Prostate gland (tissue), 2 donors: ENCODE measurements around the gene EIF4H. TPM values are rescaled to one million over a fixed set of nuclear protein-coding genes. Genes with fewer than 3 reads are reported as not detected.

Source experiments
- DNase-seq: peaks from one replicate; pipeline ENCODE4 v3.0.0-alpha.2; 2019; ENCODE audit warnings: low spot score
- H3K27ac ChIP-seq, 2 donors: fragments of 200-600 bp; sonication (generic); 2 replicates each; pipeline ENCODE4 v1.5.1; 2017 to 2019
- H3K27me3 ChIP-seq: fragments of 200-600 bp; sonication (generic); replicated peaks from 2 replicates; pipeline ENCODE4 v1.5.1; 2019; ENCODE audit not compliant: insufficient read depth
- H3K36me3 ChIP-seq, 2 donors: fragments of 200-600 bp; sonication (generic); 1 replicate in 1 of 2; 2 replicates in 1 of 2; pipeline versions ENCODE4 v1.5.1 to v1.8.1; 2017 to 2019
- H3K4me1 ChIP-seq: fragments of 200-600 bp; sonication (generic); replicated peaks from 2 replicates; pipeline ENCODE4 v1.5.1; 2019
- H3K4me3 ChIP-seq, 2 donors: fragments of 200-600 bp; sonication (generic); 2 replicates each; pipeline ENCODE4 v1.5.1; 2017 to 2019
- H3K9me3 ChIP-seq: fragments of 200-600 bp; sonication (generic); 2 replicates; pipeline ENCODE4 v1.5.1; 2017
- CTCF ChIP-seq, 4 experiments: fragments of 200-600 bp in 2 of 4; fragments of 450-650 bp in 2 of 4; sonication (generic) in 2 of 4; IDR thresholded peaks; 1 replicate in 3 of 4; 2 replicates in 1 of 4; pipeline ENCODE4 v1.5.1; 2016 to 2019; ENCODE audit warnings: antibody characterized with exemption in 4 of 4, mild to moderate bottlenecking in 2 of 4, moderate library complexity in 2 of 4
- POLR2A ChIP-seq: fragments of 450-650 bp; IDR thresholded peaks from one replicate; pipeline ENCODE4 v1.6.1; 2016; ENCODE audit warnings: antibody characterized with exemption, mild to moderate bottlenecking
- POLR2AphosphoS5 ChIP-seq: sonication (generic); formaldehyde crosslinking; IDR thresholded peaks from one replicate; pipeline ENCODE4 v1.6.1; 2017; ENCODE audit warnings: antibody characterized with exemption
- WGBS: methylation state at CpG from one replicate; pipeline ENCODE4 v1.1.5; 2018; 5-methylcytosine and 5-hydroxymethylcytosine counted together
- intact Hi-C: fragments of 100-400 bp; cut with DNase I; formaldehyde crosslinking; loops from one replicate; pipeline ENCODE4 v1.14.2; 2022
- total RNA-seq, 2 donors: library from RNA; depleted of rRNA; stranded (reverse); fragments of >200 nt; gene quantifications; one replicate each; pipeline ENCODE4 v1.1.0, GENCODE V29; 2016

The EIF4H gene
- total RNA-seq, 2 donors from 2014 or later, result 199 to 252 TPM

- H3K27me3 ChIP-seq, result no peaks in the 10 kb centered on the region
- no peak overlapping the region for H3K4me3 ChIP-seq
- intact Hi-C loops, result no loop called here
- no peaks in the 10 kb centered on the region for H3K9me3 ChIP-seq
- WGBS, result 69% methylated on average over 15 of the region's 15 CpGs
- DNase-seq, result no peak
- no peaks in the 10 kb centered on the region for H3K36me3 ChIP-seq
- no peak overlapping the region for H3K27ac ChIP-seq
- no peak for TF ChIP-seq POLR2AphosphoS5
- no peak for TF ChIP-seq POLR2A
- TF ChIP-seq CTCF (IDR thresholded peaks at IDR 0.05), result no peak
- H3K4me1 ChIP-seq, result no peaks in the 10 kb centered on the region
Observed at GRCh38 chr7:74215921-74216320, 41.8 kb downstream of the EIF4H start.

- Histone ChIP-seq H3K36me3 (no peaks in the 10 kb centered on the region), H3K27me3 (no peaks in the 10 kb centered on the region), H3K27ac (no peak overlapping the region), H3K4me1 (no peaks in the 10 kb centered on the region), H3K4me3 (no peak overlapping the region), H3K9me3 (no peaks in the 10 kb centered on the region)
- no peak for DNase-seq
- intact Hi-C loops, result no loop called here
- WGBS, result 61% methylated on average over 8 of the region's 8 CpGs
- no peak for TF ChIP-seq POLR2AphosphoS5
- TF ChIP-seq POLR2A, result no peak
- no peak for TF ChIP-seq CTCF (IDR thresholded peaks at IDR 0.05)
Observed at GRCh38 chr7:74216361-74216761, 42.2 kb downstream of the EIF4H start.

GRCh38 chr7:74217455-74218342 lies 43.5 kb downstream of the EIF4H start:
- intact Hi-C loops, result no loop called here
- no peak overlapping the region for H3K4me3 ChIP-seq
- TF ChIP-seq POLR2A (no peak), POLR2AphosphoS5 (no peak), CTCF (IDR thresholded peaks at IDR 0.05) (no peak)
- no peaks in the 10 kb centered on the region for H3K36me3 ChIP-seq
- WGBS, result 67% methylated on average over 20 of the region's 20 CpGs
- no peak overlapping the region for H3K27ac ChIP-seq
- H3K9me3 ChIP-seq, result no peaks in the 10 kb centered on the region
- no peaks in the 10 kb centered on the region for H3K4me1 ChIP-seq
- no peak for DNase-seq
- no peaks in the 10 kb centered on the region for H3K27me3 ChIP-seq

DNA sequence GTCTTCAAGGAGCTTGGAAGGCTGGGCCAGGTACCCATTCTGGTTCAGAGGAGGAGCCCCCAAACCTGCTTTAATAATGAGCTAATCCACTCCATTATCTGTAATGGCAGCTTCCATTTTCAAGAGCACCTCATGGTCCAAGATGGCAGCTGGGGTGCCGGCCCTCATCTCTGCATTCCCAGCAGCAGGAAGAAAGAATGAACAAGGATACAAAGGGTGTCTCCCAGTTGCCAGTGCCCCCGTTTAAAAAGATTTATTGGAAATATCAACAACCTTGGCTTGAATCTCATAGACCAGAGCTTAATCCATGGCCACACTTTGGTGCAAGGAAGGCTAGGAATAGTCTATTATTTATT lies 44.2 kb downstream of the EIF4H start:
- Histone ChIP-seq H3K9me3 (no peaks in the 10 kb centered on the region), H3K27ac (no peak overlapping the region), H3K27me3 (no peaks in the 10 kb centered on the region), H3K4me1 (no peaks in the 10 kb centered on the region), H3K36me3 (no peaks in the 10 kb centered on the region), H3K4me3 (no peak overlapping the region)
- no peak for DNase-seq
- intact Hi-C loops, result no loop called here
- TF ChIP-seq POLR2AphosphoS5, result no peak
- TF ChIP-seq POLR2A, result no peak
- no peak for TF ChIP-seq CTCF (IDR thresholded peaks at IDR 0.05)
- WGBS, result 74% methylated on average over 2 of the region's 2 CpGs

GRCh38 chr7:74219416-74219815 lies 45.3 kb downstream of the EIF4H start:
- Histone ChIP-seq H3K4me3 (no peak overlapping the region), H3K27ac (no peak overlapping the region), H3K36me3 (no peaks in the 10 kb centered on the region), H3K4me1 (no peaks in the 10 kb centered on the region), H3K9me3 (no peaks in the 10 kb centered on the region), H3K27me3 (no peaks in the 10 kb centered on the region)
- WGBS, result 89% methylated on average over 11 of the region's 11 CpGs
- no peak for DNase-seq
- intact Hi-C loops, result no loop called here
- TF ChIP-seq POLR2AphosphoS5, result no peak
- no peak for TF ChIP-seq POLR2A
- no peak for TF ChIP-seq CTCF (IDR thresholded peaks at IDR 0.05)
